Urothelium cell line (cell line): ENCODE measurements around the gene UBE2E1.
"Not testable (repeated sequence)": the region's sequence is repeated elsewhere in the genome, so short reads cannot be mapped to it uniquely, and the experiment has no call there.

ENCODE experiments used
- DNase-seq: peaks from one replicate; pipeline ENCODE4 v3.0.0; 2011; ENCODE audit warnings: low spot score, mixed read lengths
- FAIRE-seq: peaks from 2 replicates; lab custom pipeline; 2011; peaks lifted over from hg19 to GRCh38; lab: Jason Lieb, UNC

Gene UBE2E1

GRCh38 chr3:23875113-23875725 lies 69.5 kb downstream of the UBE2E1 start:
- FAIRE-seq = no peak
- DNase-seq = no peak

DNA sequence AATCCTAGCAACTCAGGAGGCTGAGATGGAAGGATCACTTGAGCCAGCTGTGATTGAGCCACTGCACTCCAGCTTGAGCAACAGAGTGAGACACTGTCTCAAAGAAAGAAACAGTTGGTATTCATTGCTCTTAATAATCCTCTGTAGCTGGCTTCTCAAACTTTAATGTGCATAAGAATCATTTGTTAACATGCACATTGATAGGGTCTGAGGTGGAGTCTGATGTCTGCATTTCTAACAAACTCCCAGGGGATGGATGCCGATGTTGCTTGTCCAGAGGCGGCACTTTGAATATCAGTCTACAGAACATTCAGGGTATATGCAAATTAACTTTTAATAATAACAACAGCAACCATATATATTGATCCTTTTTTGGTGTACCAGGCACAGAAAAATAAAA lies 71.2 kb downstream of the UBE2E1 start:
- DNase-seq = no peak
- FAIRE-seq = no peak

DNA sequence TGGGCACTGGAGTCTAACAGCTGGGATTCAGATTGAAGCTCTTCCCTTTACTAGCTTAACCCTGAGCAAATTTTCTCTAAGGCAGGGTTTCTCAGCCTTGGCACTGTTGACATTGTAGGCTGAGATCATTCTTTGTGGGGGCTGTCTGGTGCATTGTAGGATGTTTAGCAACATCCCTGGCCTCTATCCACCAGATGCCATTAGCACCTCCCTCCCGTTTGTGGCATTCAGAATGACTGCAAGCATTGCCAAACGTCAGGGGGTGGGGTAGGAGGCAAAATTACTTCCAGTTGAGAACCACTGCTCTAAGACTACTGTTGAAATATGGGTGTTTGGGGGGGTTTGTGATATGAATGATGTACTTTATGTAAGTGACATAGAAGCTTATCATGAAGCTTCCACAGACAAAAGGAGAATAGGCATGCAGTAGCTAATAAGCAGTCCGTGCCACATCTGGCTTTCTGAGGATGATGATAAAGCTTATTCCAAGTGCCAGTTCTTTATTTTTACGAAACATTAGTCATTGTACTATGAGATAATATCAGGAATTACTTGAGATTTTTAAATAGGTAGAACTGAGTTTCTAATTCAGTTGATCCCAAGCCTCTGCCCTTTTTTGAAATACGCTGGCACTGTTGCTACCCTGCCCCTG lies 71.7 kb downstream of the UBE2E1 start:
- FAIRE-seq = no peak
- DNase-seq = peak; percentile 29

DNA sequence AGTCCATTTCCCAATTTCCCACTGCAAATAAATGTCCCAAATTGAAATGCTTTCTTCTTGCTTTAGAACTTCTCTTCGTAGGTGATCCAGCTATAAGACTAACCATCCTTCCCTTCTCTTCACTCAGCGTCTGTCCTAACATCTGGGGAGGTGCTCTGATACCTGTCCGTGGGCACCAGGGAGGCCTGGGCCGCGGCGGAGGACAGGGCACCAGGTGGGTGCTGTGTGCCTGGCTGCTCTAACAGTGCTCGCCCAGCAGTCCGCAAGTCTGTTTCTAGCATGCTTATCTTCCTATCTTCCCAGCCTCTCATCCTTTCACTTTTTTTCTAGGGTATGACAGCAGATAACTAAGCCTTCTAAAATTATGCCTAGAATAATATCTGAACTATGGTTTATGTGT lies 73.7 kb downstream of the UBE2E1 start:
- no peak for DNase-seq
- no peak for FAIRE-seq

DNA sequence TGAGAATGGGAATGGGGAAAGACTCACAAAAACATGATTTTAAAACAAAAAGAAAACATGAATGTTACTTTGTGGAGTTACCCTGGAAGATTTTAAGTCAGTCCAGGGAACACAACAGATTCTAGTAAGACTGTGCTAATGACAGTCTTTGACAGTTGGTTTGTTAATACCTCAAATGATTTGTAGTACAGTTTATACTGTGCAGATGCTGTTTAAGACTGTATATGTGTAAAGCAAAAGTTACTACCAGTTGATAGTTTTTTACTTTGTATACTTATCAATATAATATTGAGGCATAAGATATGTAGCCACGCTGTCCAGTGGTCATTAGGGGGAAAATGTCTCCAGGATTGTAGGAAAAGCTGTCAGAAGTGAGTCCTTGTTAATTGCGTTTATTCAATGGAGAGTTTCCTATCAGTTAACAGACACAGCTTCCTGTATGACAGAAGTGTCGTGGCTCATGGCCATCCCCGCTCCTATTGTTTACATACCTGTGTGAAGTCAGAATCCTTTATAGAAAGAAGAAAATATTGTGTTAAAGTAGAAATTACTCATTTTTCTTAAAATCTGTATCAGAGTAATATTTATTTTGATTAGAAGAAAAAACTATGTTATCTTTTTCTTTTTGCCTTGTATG lies 75.1 kb downstream of the UBE2E1 start:
- FAIRE-seq (no peak), DNase-seq (no peak)

DNA sequence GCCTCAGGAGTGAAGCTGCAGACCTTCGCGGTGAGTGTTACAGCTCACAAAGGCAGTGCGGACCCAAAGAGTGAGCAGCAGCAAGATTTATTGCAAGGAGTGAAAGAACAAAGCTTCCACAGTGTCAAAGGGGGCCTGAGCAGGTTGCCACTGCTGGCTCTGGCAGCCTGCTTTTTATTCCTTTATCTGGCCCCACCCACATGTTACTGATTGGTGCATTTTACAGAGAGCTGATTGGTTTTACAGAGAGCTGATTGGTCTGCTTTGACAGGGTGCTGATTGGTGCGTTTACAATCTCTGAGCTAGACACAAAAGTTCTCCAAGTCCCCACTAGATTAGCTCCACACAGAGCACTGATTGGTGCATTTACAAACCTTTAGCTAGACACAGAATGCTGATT lies 76.2 kb downstream of the UBE2E1 start:
- DNase-seq, FAIRE-seq: not testable (repeated sequence)

DNA sequence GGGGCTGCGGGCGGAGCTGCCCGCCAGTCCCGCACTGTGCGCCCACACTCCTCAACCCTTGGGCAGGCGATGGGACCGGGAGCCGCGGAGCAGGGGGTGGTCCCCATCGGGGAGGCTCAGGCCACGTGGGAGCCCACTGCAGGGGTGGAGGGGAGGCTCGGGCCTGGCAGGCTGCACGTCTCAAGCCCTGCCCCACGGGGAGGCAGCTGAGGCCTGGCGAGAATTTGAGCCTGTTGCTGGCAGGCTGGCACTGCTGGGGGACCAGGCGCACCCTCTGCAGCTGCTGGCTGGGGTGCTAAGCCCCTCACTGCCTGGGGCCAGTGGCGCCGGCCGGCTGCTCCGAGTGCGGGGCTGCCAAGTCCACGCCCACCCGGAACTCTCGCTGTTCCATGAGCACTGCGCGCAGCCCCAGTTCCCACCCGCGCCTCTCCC lies 76.7 kb downstream of the UBE2E1 start:
- FAIRE-seq = no peak
- no peak for DNase-seq

- DNase-seq (no peak), FAIRE-seq (no peak)
Observed at GRCh38 chr3:23884481-23884880, 78.7 kb downstream of the UBE2E1 start.

- FAIRE-seq = no peak
Observed at GRCh38 chr3:23885210-23885609, 79.5 kb downstream of the UBE2E1 start.

DNA sequence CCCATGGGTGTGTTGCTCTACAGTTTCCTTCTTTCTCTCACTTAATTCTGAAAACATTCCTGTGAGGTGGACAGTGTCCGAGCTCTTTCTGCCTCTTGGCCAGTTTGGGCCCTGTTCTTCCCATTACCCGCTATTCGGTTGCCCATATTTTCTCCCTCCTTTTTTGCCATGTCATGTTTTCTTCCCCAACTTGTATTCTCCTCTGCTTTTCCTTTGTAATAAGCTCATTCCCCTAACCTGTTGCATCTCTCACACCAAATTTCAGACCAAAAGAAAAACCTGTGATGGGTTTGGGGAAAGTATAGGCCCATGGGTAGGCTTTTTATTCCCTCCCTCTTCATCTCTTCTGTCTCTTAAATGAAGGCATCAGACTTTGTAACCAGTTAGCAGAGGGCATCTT lies 80.6 kb downstream of the UBE2E1 start:
- FAIRE-seq (no peak), DNase-seq (no peak)

More at GRCh38 chr3:23885210-23885609, 79.5 kb downstream of the UBE2E1 start:
- DNase-seq = no peak

GRCh38 chr3:23888617-23889228 lies 83.0 kb downstream of the UBE2E1 start:
- FAIRE-seq (no peak), DNase-seq (no peak)

DNA sequence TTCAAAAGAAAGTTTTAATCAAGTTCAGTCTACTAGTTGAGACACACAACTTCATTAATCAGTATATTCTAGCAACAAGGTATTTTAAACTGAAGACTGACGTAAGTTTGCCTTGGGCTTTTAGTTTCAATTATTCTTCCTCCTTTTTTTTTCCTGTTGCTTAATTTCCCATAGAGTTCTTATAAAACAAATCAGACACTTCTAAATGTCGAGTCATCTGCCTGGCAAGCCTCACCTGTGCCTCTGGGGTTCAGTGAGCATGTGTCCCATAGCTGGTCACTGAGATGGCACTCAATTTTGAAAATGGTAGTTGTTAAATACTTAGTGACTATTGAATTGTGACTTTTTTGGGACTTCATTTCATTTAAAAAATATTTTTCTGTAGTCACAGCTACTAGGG lies 83.6 kb downstream of the UBE2E1 start:
- FAIRE-seq = no peak

GRCh38 chr3:23889950-23890349 lies 84.2 kb downstream of the UBE2E1 start:
- DNase-seq = no peak
- FAIRE-seq = no peak

More for the DNA sequence above, 83.6 kb downstream of the UBE2E1 start:
- DNase-seq = no peak

DNA sequence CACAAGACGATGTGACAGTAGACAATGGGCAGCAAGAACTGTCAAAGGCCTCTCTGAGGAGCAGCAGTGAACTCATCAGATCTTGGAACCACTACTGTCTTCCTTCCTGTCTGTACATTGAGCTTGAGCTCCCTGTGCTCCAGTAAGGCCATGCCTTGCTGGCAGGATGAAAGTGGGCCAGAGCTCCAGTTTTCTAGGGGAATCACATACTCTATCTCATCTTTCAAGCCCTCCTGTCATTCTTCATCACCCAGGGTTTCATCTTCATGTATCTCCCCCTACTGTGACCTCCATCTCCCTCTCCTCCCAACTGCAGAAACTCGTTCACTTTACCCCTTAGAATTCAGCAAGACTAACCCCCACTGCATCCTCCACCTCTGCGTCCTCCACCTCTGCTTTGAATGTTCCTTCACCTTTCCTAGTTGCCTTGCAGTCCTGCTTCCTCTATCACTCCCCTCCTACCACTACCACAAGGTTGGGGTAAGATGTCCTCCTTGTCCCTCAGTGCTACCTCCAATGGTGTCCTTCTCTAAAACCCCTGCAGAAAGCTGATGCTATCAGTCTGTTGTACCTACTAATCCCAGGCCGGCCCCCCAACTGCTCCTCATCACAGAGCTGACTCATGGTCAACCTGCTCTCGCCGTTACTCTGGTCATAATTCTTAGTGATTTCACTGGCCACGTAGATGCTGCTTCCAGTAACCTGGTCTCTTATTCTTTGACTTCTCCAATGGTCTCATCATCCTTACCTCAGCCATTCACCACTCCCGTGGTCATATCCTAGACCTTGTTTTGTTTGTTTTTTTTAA lies 88.7 kb downstream of the UBE2E1 start:
- FAIRE-seq (no peak), DNase-seq (no peak)

- FAIRE-seq (no peak), DNase-seq (no peak)
Observed at GRCh38 chr3:23895181-23895580, 89.4 kb downstream of the UBE2E1 start.

DNA sequence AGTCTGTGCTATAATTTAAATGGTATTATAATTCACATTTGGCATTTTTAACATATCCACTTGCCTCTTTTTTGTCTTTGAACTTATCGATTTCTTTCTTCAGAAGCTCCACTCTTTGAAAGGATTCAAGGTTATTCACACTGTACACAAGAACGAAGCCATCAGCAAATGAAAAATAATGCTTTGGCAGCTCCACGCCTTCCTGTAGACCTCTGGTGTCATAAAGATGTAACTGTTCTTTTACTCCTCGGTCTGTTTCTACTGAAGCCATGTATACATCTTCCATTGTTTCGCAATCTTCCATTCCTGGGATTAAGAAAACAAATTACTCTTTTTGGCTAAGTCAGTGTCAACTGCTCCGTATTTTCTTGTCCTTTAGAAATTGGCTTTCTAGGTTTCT lies 95.0 kb downstream of the UBE2E1 start:
- FAIRE-seq (no peak), DNase-seq (no peak)

DNA sequence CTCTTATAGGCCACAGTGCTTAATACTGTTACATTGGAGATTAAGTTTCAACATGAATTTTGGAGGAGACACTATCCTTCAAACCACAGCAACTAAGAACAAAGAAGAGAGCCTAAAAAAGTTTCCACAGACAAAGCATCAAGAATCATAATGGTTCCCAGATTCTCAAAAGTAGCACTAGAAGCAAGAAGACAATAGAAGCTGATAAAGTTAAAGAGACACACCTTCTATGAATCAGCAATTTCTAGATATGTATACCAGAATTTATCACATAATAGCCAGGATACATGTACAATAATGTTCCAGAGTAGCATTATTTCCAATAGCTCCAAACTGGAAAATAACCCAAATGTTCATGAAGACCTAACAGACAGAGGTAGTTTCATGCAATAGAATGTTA lies 98.8 kb downstream of the UBE2E1 start:
- DNase-seq = no peak
- no peak for FAIRE-seq

- FAIRE-seq (no peak), DNase-seq (no peak)
Observed at GRCh38 chr3:23909341-23909740, 103.6 kb downstream of the UBE2E1 start.

DNA sequence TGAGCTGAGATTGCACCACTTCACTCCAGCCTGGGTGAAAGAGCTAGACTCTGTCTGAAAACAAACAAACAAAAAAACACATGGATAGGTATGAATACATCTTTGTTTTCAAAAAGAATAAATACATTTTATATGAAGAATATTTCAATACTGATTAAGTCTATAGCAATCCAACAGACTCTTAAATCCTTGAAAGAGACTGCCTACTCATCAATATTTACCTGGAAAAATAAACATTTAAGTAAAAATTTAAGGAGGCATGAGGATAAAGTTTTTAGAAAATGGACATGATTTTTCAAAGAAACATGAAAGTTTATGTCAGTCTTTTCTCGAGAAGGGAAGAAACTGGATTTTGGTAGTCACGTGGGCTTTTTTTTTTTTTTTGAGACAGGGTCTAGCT lies 105.6 kb downstream of the UBE2E1 start:
- FAIRE-seq = no peak
- DNase-seq = no peak

DNA sequence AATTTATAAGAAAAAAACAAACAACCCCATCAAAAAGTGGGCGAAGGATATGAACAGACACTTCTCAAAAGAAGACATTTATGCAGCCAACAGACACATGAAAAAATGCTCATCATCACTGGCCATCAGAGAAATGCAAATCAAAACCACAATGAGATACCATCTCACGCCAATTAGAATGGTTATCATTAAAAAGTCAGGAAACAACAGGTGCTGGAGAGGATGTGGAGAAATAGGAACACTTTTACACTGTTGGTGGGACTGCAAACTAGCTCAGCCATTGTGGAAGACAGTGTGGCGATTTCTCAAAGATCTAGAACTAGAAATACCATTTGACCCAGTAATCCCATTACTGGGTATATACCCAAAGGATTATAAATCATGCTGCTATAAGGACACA lies 106.6 kb downstream of the UBE2E1 start:
- not testable (repeated sequence) for FAIRE-seq, DNase-seq

- no peak for DNase-seq
- no peak for FAIRE-seq
Observed at GRCh38 chr3:23913182-23913581, 107.4 kb downstream of the UBE2E1 start.
